CD4-positive, alpha-beta T cell treated with Interleukin-2 at 100 ng/mL for 4 hours (primary cell): ENCODE data around the gene CLASP1.
"Not testable (repeated sequence)": the region's sequence is repeated elsewhere in the genome, so short reads cannot be mapped to it uniquely, and the experiment has no call there.

Source experiments
- DNase-seq: peaks from one replicate; pipeline ENCODE4 v3.0.0-alpha.2; 2020; ENCODE audit warnings: low spot score

The CLASP1 gene

DNA sequence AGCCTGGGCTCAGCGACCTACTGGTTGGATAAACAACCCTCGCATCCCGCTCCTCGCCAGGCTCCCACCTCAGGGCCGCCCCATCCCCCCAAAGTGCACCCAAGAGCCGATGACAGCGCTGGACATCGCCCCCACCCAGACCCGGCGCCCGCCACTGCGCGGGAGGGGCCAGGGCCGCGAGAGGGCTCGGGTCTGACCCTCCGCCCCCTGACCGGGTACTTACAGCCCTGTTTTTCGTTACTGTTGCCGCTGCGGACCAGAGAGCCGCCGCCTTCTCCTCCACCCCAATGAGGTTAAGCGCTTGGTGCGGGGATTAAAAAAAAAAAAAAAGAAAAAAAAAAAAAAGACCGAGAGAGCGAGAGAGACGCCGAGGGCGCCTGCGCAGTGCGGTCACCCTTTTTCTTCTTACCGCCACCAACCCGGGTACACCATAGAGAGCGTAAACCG lies at the start of gene CLASP1:
CLASP1 (minus strand) TSS at position 314 of the 447 bp plus-strand sequence. CDS start 43,567 bp downstream, outside the sequence.
- DNase-seq: no peak

DNA sequence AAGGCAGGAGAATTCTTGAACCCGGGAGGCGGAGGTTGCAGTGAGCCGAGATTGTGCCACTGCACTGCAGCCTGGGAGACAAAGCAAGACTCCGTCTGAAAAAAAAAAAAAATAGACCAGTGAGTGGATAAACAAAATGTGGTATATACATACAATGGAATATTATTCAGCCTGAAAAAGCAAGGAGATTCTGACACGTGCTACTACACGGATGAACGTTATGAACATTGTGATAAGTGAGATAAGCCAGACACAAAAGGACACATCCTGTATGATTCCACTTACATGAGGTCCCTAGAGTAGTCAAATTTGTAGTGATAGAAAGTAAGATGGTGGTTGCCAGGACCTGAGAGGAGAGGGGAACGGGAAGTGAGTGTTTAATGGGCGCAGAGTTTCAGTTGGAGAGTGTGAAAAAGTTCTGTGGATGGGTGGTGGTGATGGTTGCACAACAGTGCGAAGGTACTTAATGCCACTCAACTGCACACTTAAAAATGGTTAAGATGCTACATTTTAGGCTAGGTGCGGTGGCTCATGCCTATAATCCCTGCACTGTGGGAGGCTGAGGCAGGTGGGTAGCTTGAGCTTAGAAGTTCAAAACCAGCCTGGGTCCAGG lies 49.2 kb upstream of the CLASP1 start:
- DNase-seq: no peak

DNA sequence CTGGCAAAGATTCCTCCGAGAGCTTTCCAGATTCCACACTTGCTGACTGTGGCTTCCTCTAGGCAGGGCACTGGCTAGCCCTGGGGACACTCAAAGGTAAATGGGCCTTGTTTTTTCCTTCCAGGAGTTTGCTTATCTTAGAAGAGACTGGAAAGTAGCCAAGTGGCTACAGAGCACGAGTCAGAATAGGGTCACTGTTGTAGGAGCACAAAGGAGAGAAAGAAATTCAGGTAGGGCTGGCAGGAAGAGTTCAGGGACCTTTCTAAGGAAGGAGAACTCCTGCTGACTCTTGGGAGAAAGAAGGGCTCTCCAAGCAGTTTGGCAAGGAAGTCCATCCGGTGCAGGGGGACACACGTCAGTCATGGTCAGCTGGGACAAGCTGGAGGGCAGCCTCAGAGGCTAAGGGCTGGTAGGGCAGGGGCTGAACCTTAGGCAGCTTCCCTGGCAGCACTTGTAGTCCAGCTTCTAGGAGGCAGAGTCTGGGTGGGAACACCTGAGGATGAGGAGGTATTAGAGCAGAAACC lies 47.9 kb upstream of the CLASP1 start:
- DNase-seq: no peak

DNA sequence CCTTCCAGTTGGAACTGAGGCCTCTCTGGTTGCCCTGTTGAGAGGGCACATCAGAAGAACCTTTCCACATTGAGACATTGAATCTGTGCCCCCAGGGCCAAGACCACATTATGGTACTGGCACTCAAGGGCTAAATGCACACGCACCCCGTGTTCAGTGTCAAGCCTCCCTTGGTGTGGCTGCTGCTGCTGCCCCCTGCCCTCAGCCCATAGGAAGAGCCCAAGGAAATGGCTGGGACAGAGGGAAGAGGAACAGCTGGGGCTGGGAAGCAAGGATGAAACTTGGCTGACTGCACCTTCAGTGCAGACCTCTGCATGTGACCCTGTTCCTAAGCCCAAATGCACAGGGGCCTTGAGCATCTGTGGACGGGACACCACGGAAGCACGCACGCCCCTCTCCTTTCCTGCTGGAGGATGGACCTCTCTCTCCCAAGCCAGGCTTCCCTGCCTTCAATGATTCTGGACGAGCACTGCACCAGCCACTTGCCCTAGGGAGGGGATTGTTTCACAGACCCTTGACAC lies 47.2 kb upstream of the CLASP1 start:
- DNase-seq: no peak

DNA sequence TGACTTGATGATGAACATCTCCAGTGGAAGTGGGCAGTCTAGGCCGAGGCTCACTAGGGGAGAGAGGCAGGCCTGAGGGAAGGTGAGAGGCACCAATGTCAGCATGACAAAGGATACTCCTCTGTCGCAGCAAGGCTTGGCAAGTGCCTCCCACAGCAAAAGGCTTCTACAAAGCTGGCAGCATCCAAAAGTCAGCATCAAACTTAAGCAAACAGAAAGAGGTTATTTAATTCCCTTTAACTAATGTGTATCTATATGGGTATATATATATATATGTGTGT lies 45.8 kb upstream of the CLASP1 start:
- DNase-seq: no peak

DNA sequence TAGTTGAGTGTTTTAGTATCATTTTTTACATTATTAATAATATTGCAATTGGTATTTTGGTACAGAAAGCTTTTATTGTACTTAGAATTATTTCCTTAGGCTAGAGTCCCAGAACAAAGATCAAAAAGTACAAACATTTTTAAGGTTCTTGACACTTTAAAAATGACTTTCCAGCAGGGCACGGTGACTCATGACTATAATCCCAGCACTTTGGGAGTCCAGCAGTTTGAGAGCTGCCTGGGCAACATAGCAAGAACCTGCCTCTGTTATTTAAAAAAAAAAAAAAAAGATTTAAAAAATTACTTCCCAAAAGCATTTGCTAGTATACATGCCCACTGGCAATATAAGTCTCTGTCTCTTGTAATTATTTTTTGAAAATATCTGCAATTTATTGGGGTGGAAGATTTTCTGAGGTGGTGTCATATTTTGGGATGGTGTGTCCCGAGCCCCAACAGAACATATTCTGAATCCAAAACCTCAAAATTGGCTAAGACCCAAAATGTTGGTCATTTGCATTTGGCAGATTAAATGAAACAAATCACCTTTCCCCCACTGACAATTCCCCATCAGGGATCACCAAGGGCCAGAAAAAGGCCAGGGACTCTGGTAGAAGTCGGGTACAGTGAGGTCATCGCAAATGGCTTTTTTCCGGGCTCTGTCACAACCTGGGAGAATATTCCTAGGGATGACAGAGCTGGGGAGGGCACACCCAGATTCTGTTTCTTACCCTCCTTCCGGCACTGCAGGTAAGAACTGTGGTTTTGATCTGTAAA lies 45.3 kb upstream of the CLASP1 start:
- DNase-seq: no peak

DNA sequence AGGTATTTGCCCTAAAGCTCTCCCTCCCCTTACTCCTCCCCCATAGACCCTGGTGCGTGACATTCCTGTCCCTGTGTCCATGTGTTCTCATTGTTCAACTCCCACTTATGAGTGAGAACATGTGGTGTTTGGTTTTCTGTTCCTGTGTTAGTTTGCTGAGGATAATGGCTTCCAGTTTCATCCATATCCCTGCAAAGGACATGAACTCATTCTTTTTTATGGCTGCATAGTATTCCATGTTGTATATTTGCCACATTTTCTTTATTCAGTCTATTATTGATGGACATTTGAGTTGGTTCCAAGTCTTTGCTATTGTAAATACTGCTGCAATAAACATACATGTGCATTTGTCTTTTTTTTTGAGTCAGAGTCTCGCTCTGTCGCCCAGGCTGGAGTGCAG lies 41.3 kb upstream of the CLASP1 start:
- DNase-seq: not testable (repeated sequence)

DNA sequence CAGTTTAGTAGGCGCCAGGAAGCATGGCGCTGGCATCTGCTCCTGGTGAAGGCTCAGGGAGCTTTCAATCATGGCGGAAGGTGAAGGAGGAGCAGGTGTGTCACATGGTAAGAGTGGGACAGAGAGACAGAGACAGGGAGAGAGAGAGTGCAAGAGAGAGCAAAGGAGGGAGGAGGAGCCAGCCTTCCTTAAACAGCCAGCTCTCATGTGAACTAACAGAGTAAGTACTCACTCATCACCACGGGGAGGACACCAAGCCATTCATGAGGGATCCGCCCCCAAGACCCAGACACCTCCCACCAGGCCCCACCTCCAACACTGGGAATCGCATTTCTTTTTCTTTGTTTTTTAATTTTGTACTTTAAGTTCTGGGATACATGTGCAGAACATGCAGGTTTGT lies 40.8 kb upstream of the CLASP1 start:
- DNase-seq: no peak

DNA sequence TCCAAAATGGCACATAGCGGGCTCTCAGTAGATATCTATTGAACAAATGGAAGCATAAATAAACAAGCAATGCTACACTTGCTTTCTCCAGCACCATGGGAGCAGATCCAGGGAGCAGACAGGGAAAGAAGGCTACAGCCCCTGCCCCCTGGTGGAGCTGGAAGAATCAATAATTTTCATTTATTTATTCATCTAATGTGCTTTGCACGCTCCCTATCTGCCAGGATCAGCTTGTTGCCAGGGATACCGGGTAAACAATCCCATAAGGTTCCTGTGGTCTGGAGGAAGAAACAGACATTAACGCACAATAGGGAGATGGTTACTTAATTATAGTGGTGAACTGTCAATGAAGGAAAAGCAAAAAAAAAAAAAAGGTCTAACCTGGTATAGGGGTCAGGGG lies 40.1 kb upstream of the CLASP1 start:
- DNase-seq: no peak

DNA sequence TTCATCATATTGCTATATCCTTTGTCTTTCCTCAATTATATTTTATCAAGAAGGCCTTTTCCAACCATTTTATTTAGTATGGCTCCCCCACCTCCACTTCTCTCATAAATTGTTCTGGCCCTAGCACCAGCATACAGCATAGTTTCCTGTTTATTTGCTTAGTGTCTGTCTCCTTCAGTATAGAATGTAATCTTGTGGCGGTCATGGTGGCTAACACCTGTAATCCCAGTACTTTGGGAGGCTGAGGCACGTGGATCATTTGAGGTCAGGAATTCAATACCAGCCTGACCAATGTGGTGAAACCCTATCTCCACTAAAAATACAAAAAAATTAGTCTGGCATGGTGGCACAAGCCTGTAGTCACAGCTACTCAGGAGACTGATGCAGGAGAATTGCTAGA lies 39.6 kb upstream of the CLASP1 start:
- DNase-seq: no peak

DNA sequence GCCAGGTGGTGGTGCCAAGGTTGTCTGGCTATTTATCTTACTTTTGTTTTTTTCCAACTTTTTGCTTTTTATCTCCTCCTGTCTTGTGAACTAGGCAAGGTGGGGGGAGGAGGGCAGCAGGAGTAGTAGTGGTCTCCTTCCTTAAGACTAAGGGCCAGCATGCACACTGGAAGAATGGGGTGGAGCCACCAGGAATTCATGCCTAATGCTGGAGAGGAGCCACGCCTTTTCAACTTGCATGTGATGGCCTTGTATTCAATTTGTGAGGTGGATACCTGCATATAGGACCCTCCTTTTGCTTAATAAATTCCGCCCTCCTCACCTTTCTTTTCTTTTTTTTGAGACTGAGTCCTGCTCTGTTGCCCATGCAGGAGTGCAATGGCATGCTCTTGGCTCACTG lies 37.6 kb upstream of the CLASP1 start:
- DNase-seq: no peak

DNA sequence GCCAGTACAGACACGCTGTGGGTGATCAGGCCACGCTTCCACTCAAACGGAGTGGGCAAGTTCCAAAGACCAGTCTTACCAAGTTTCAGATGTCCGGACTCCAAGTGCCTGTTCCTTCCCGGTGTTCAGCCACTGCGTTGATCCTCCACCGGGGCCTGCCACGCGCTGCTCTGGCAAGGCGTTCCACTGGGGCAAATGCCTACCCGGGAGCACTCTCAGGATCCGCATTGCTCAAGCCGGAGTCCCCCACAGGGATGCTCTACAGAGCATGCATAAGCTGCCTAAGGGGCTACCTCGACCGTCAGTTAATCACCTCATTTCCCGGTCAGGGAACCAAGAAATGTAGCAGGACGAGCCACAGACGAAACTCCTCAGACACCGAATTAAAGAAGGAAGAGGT lies 37.0 kb upstream of the CLASP1 start:
- no peak for DNase-seq

DNA sequence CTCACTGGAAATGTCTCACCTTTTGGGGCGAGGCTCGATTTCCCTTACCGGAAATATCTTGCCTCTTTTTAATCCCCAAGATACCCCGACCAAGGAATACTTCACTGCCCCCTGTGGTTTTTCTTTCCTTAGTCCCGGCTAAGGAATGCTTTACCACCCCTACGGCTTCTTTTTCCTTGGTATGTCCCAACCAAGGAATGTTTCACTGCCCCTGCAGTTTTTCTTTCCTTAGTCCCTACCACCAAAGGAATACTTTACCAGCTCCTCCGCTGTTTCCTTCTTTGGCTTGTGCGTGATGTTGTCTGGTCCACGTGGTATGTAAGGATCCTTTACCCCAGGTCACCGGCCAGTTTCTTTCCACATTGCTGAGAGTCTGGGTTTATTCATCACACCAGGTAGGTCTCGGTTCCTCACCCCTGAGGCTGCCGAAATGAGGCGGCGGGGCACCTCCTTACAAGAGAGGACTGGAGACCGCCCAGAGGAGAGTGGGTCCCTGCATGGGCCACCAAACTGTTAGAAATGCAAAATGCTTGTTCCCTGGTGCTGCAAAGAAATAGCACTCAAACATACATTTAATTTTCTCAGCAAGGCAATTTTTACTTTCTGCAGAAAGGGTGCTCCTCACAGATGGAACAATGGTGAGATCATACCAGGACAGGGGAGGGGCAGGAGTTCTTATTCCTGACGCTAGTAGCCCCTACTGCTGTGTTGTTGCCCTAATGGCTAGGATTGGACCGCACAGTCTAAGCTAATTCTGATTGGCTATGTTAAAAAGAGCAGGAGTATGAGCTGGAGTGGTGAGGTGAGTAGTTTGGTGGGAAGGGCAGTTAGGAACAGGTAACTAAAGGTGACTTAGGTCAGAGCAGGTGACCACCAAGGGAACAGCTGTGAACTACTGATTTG lies 33.4 kb upstream of the CLASP1 start:
- DNase-seq: no peak

DNA sequence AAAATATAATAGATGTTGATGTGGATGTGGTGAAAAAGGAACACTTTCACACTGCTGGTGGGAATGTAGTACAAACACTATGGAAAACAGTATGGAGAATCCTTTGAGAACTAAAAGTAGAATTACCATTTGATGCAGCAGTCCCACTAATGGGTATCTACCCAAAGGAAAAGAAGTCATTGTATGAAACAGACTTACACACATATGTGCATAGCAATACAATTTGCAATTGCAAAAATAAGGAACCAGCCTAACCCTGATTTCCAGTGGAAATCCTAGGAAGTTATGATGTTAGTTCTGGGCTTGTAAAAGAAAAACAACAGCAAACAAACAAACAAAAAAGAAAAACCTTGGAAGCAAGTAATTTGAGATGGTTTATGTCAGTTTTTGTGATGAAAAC lies 28.6 kb upstream of the CLASP1 start:
- DNase-seq: no peak

DNA sequence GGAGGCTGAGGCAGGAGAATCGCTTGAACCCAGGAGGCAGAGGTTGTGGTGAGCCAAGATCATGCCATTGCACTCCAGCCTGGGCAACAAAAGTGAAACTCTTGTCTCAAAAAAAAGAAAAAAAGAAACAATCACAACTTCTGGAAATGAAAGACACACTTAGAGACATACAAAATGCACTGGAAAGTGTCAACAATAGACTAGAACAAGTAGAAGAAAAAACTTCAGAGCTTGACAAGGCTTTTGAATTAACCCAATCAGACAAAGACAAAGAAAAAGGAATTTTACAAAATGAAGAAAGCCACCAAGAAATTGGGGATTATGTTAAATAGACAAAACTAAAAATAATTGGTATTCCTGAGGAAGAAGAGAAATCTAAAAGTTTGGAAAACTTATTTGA lies 22.4 kb upstream of the CLASP1 start:
- DNase-seq: not testable (repeated sequence)

DNA sequence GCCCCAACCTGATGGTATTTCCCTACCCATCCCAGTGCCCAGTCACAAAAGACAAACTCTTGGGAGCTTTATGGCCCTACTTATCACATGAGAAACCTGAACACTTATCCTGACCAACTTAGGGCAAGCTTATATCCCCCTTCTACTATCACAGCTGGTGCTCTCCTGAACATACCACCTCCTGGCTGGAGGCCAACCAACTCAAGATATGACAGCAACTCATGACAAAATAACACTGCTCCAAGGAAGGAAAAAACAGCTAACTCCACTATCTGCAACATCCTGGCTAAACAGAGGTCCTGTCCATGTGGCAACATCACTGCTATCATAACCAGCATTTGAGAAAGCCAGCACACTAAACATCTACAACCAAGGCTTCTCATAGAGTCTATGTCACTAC lies 20.9 kb upstream of the CLASP1 start:
- no peak for DNase-seq

DNA sequence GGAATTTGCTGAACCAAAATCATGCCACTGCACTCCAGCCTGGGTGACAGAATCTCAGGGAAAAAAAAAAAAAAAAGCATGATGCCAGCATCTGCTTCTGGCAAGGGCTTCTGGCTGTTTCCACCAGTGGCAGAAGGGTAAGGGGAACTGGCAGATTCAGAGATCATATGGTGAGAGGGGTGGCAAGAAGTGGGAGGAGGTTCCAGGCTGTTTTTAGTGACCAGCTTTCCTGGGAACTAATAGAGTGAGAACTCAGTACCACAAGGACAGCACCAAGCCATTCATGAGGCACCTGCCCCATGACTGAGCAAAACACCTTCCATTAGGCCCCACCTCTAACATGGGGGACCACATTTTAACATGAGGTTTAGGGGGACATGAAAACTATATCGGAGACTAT lies 18.4 kb upstream of the CLASP1 start:
- DNase-seq: no peak

DNA sequence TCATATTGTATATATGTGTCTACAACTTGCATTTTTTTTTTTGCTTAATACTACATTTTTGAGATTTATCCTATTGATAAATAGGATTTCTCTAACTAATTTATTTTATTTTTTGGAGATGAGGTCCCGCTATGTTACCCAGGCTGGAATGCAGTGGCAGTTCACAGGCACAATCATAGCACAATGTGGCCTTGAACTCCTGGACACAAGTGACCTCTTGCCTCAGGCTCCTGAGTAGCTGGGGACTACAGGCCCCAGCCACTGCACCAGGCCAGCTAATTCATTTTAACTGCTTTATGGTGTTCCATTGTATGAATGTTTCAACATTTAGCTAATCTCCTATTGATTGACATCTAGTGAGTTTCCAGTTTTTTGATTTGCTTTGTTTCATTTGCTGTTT lies 16.8 kb upstream of the CLASP1 start:
- no peak for DNase-seq

DNA sequence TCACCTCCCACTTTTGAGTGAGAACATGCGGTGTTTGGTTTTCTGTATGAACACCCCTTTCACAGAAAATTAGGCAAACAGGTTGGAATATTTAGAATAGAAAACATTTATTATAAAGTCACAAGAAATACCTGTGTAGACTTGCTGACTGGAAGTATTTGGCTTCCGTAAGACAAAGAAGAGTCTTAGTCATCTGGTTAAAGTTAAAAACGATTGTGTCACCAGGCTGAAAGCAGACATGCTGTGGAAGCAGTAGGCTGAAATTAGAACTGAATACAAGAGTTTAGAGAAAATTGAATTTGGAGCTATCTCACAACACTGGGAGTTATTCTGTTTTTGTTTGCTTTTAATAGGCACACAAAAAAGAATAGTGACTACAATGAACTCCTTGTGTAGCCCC lies 16.2 kb upstream of the CLASP1 start:
- no peak for DNase-seq

DNA sequence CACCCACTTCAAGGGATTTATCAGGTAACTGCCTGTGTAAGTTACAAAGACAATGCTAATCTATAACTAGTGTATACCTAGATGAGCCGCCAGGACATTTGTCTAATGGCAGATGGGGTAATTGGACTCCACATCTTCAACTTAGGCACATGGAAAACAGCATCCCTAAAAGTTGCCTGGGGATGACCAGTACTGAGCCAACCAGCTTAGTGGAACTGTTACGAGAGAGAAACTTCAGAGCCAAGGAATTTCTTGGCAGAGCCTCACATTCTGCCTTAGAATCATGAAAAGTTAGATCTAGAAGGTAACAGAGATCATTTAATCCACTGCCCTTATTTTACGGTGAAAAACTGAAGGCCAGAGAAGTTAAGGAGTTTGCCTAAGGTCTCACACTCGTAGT lies 15.5 kb upstream of the CLASP1 start:
- DNase-seq: no peak

DNA sequence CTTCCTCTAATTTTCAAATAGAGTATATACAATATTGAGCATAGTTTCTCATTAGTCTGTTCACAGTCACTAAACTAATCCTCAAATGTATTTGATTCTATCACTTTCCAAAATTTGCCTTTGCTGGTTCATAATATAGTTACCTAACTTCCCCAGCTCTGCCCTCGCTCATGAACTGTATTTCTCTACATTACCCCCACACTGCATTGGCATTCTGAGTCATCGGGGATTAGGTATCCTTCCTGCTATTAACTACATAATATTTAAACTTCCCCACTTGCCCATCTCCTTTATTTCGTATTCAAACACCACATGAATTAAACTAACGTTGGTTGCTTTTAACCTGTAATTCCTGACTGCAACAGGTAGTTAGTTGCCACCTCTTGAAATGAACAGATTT lies 14.8 kb upstream of the CLASP1 start:
- DNase-seq: no peak

DNA sequence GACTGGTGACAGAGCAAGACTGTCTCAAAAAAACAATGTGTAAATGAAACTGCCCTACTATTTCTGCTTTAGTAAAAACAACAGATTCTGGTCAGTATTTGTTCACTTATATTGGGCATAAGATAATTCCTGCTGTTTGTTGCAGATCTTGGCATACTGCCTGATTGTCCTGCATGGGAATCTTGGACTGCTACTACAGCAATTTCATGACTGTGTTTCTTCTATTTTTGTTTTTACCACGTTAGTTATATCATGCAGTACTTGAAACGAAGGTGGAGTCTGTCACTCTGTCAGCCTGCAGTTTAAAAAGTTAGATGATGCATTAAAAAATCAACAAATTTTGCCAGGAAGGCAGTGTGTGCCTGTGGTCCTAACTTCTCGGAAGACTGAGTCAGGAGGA lies 14.2 kb upstream of the CLASP1 start:
- no peak for DNase-seq

DNA sequence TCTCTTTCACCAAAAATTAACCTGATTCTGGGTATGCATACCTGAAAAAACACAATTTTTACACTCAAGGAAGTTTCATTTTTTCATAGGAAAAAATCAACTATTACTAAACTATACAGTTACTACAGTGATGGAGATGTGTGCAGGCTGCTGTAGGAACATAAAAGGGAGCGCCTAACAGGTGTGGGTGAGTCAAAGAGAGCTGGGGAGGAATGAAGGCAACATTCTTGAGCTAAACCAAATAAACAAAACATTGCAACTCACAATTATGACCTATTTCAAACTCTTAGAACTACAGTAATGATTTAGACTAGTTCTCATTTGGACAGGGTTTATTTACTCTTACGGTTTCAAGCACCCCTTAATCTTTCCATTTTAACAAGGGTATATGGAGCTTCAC lies 13.4 kb upstream of the CLASP1 start:
- no peak for DNase-seq
